Central memory CD4-positive, alpha-beta T cell (primary cell): ENCODE measurements around the gene RER1.

Experiments
- DNase-seq: peaks from one replicate; pipeline ENCODE4 v3.0.0; 2022

RER1 gene

DNA sequence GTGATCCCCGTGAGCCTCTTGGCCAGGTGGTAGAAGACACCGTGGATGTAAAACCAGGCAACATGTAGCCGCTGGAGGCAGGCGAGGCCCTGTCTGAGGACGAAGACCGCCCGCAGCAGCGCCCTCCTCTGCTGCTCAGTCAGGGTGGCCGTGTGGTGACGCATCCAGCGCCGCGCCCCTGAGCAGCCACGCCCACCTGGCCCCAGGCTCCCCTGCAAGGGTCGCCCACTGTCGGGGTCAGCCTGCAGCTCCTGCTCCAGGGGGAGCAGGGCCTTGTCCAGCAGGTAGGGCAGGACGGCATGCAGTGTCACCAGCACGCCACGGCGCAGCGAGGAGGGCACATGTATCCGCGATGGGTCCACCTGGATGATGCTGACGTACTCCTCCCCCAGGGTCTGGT is 16.8 kb downstream of the RER1 start:
- DNase-seq: no peak

DNA sequence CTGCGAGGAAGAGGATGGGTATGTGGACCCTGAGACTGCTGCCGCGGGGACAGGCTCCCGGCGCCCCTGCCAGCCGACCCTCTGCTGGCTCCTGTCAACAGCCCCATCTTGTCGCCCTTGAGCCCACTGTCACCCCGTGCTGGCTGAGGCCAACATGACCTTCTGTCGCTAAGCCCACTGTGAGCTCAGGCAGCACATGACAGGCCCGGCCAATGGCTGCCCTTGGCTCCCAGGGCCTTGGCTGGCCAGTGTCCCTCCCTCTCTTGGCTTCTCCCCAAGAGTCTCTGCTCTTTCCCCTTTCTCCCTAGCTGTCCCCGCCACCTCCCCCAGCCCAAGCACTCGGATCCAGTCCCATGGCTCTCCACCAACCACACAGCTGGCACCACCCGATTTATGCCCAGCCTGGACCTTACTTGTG is 17.2 kb downstream of the RER1 start:
- no peak for DNase-seq

DNA sequence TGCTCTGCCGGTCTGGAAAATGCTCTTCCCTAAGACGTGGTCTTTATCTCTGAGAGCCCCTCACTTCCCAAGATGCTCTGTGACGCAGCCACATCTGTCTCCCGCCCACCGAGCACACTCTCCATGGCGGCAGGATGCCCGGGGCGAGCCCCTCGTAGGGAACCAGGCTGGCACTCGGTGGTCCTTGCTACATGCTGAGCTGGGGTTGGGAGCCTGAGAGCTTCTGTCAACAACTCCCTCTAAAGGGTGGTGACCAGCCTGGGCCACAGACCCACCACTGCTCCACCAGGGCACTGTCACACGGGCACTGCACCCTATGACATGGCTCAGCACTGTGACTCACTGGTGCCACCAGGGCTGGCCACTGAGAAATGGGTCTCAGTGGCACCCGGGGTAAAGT is 18.1 kb downstream of the RER1 start:
- DNase-seq: no peak

DNA sequence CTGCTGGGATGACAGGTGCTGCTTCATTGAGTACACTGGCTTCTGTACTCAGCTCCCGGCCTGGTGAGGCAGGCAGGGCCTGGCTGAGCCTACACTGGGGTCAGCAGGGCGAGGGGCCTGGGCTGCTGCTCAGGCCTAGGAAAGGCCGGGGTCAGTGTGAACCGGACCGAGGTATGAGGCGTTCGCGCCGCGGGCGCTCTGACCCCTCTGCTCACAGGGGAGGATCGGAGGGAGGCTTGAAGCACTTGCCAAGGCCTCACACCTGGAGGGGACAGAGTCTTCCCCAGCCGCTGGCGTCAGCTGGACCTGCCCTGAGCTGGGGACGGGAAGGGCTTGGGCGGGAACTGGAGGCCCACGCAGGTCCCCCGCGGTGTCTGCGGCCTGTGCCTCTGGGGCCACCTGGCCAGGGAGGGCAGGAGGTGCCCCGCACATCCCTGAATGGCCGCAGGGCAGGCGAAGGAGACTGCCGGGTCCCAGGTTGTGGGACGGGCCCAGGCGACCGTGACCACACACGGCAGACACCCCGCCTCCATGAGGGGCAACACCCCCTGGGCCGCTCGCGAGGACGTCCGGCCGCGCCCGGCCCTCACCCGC is 20.3 kb downstream of the RER1 start:
- no peak for DNase-seq

DNA sequence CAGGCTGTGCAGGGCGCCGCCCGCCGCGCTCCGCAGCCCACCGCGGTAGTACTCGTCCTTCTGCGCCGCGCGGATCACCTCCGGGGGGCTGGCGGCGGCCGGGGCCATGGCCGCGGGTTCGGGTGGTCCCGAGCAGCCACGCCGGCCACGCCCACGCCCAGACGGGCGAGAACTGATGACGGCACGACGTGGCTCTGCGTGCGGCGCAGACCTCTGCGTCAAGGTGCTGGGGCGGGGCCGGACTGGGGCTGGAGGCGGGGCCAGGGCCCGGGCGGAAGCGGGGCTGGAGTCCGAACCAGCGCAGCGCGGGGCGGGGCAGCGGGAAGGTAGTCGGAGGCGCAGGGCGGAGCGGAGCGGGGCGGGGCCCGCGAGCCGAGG is 20.7 kb downstream of the RER1 start, which contains the start of gene PEX10:
TSS of gene PEX10 (minus strand) at position 170 of the 378 bp plus-strand sequence. CDS start at position 108, 62 bp downstream.
- peak; percentile 97 for DNase-seq

DNA sequence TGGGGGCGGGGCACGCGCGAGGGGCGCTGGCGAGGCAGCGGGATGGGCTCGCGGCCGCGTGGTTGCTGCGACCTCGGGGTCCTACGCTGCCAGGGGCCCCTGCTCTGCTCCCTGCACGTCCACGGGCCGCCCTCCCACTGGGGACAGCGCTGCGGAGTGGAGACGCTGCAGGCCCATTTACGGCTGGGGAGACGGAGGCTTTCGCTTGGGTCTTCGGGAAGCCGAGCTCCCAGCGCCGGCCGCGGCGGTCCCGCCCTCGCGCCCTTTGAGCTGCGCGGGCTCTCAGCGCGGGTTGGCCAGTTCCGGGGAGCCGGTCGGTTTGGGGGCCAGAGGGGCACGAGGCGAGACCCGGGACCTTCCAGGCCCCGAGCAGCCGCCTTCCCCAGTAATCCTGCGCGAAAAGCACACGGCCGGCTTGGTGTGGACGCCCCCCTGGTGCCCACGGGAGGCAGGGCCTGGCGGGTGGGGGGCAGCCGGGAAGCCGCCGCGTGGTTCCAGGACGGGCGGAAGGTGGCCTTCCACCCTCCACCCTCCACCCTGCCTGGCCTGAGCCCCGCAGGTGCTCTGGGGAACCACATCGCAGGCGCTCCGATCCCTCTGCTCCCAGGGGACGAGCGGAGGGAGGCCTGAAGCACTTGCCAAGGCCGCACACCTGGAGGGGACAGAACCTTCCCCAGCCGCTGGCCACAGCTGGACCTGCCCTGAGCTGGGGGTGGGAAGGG is 21.3 kb downstream of the RER1 start:
- DNase-seq: no peak

DNA sequence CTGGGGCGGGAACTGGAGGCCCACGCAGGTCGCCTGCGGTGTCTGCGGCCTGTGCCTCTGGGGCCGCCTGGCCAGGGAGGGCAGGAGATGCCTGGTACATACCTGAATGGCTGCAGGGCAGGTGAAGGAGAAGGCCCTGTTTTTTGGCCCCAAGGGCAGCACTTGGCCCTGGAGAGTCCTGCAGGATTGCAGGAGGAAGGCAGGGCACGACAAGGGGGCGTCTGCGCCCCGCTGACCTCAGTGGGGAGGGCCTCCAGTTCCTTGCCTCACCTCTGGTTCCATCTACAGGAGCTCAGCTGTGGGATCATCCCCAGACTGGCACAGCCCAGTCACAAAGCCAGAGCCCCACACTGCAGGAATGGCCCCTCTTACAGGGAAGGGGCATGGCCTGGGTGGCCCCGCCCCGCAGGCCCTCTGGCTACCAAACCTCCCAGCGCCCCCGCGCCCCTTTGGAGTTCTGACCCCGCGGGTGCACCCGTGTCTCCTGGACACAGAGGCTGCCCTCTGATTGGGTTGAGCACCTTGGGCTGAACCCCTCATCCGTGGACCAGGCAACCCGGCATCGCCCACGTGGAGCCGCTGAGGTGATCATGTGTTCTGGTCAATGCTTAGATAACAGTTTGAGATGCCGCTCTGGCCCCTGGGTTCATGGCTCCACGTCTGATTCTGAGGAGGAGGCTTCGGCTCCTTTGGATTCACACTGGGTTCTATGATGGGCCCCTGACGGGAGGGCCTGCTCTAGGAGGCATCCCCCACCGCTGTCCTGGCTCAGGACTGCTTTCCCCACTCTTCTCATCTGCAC is 22.1 kb downstream of the RER1 start:
- no peak for DNase-seq

DNA sequence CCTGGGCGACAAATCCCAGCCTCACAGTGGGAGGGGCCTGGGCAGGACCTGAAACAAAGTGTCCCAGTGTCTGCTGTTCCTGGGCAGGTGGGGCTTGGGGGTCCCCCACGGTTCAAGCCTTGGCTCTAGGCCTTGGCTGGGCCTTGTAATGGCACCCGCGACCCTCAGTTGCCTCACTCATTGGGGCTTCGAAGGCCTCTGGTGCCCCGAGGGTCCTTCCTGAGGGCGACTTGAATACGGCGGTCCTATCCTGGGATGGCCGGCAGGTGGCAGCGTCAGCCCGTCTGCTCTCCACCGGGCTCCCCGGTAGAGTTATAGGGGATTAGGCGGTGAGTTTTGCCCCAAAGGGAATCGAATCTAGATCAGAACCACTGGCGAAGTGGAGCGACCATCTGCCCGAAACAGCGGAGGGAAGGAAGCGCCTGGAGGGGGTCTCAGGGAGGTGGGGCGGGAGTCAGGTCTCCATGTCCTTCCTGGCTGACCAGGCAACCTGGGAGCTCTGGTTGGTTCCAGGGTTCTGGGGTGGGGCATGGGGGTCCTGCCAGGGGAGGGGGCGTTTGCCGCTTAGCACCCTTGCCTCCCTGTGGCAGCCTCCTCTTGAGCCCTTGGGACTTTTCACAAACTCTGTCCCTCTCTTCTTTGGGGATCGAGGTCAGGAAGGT is 22.8 kb downstream of the RER1 start:
- DNase-seq: peak; percentile 73

DNA sequence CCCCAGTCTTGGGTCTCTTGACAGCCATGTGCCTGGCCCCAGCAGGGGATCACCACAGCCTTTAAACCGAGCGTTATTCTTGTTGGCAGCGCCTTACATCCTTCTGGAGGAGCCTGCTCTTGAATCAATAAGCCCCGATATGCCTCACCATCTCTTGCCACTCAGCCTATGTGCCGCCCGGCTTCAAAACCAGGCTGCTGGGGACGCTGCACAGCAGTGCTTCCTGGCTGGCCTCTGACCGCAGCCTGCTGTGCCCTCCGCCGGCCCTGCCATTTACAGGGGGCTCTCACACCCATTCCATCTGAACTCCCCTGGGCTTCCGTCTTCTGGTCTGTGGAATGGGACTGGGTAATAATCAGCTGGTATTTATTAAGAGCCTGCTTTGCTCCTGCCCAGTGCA is 23.7 kb downstream of the RER1 start:
- no peak for DNase-seq

DNA sequence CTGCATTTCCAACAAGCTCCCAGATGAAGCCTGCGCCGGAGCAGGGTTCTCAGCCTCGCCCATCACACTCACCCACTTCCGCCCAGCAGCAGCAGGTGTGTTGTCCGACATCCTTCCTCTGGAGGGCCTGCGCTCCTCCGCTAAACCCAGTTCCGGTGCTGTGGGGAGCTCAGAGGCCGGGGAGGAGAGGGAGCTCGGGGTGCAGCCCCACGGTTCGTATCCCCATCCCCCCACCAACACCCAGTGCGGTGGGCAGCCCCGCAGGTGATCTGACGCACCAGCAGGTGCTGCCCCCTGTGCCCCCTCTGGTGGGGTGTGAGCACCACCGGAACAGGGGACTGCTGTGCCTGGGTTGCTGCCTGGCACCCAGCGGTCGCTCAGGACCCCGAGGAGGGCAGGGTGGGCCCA is 24.2 kb downstream of the RER1 start:
- DNase-seq: peak; percentile 32

DNA sequence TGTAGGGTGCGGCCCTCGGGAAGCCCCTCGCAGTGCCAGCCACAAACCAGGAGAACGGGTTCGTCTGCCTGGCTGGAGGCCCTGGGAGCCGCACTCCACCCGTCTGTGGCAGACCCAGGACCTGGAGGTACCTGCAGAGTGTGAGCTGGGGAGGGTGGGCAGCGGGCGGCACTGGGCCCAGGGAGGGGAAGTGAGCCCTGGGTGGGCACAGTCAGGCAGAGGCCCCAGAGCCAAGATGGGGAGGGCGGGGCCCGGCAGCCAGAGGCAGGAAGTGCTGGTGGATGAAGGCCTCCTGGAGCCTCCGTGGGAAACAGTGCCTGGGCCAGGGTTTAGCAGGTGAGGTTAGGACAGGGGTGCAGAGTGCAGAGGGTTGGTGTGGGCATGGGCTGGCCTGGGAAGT is 24.8 kb downstream of the RER1 start:
- DNase-seq: peak; percentile 24

DNA sequence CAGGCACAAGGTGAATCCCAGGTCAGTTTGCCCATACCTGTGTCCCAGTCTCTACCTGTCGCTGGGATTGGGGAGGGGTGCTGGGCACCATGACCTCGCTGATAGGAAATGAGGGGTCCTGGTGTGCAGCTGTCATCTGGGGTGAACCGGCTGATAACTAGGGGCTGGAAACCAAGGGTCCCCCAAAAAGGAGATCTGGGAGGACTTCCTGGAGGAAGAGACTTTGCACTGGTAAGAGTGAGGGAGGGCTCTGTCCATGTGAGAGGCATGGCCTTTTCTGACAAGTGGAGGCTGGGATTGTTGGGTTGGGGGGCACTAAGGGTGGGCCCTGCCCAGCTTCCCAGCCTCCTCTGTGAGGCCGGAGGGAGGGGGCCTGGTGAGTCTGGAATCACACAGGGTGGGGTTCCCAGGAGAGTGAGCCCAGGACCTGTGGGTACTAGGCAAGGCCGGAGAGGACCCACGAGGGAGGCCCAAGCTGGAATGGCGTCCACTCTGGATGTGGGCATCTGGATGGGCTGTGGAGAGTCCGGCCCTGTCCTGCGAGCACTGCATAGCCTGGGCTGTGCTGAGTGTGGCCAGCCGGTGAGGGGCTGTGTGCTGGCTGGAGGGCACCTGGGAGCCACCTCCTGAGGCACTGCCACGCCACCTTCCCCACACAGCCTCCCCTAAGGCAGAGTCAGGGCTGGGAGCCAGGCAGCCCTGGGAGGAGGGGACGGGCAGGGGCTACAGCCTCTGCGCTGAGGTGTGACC is 25.6 kb downstream of the RER1 start:
- no peak for DNase-seq

DNA sequence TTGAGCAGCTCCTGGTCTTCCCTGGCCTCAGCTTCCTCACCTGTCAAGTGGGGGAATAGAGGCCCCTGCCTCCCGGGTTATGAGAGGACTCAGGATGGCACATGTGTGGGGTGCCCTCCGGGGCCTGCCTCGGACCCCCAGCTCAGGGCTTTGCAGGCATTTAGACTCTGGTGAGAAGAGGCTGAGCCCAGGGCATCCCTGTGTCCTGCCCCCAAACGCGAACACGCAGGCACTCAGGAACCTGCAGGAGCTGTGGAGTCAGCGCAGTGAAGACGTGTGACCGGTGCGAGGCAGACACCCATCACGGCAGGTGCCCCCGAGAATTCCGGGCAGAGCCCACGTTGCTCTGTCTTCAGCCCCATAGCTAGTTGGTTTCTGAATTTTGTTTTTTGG is 26.2 kb downstream of the RER1 start:
- DNase-seq: no peak

DNA sequence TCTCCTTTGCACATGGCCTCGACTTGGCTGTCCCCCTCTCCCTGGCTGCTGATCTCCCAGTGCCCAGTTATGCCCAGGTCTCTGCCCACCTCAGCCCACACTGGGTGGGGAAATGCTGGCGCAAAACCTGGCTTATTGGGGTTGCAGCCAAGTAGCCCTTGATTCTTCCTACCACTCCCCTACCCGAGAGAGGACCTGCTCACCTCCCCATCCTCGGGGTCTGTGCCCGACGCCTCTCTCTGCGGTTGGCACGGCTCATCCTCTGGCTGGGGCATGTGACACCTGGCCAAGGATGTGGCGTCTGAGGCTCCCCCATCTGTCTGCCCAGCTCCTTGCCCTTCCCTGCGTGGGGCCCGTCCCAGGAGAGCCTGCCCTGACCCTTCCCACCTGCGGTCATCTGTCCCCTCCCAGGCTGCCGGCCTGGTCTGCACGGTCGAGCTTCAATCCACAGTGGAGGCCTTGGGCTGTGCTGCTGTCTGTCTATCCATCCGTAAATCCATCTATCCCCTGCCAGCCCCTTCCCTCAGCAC is 27.2 kb downstream of the RER1 start:
- DNase-seq: no peak

DNA sequence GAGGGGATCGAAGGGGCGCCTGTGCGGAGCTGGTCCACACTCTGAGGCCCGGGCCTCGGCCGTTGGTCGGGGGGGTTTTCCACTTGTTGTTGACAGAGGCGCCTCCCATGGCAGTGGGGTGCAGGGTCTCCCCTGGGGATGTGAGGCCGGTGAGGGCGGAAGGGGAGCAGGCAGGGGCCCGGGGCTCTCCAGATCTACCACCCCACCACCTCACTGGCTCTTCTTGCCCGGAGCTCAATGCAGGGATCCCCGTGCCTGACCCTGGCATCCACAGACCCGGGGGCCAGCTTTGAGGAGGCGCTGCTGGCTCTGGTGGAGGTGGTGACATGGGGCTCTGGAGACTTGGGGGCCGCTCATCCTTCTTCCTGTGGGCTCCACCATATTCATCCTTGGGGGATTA is 27.8 kb downstream of the RER1 start:
- DNase-seq: no peak

DNA sequence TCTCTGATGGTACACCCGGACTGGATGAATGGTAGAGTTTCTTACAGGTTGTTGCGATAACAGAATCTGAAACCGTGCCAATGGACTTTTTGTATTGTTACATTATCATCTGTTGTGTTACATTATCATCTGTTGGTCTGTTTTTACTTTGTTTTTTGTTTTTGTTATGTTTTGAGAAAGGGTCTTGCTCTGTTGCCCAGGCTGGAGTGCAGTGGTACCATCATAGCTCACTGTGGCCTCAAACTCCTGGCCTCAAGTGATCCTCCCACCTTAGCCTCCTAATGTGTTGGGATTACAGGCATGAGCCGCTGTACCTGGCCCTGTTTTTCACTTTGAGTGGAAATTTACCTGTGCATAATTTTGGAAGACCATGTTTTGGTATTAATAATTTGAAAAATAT is 30.9 kb downstream of the RER1 start:
- no peak for DNase-seq

DNA sequence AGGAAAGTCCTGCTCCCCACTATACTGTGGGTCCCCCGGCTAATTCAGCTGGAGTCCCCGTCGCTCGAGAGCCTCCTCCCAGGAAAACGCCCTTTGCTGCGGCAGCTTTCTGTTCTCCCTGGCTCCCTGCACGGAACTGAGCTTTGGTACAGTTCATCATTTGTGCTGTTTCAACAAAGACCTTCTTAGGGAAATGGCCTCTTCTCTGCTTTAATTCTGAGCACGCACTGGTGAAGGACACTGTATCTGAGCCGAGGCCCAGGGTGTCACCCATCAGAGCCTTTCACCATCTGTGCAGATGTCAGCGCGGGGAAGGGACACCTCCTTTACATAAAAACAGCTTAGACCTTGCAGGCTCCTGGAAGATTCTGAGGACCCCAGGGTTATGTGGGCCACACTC is 34.3 kb downstream of the RER1 start:
- no peak for DNase-seq

DNA sequence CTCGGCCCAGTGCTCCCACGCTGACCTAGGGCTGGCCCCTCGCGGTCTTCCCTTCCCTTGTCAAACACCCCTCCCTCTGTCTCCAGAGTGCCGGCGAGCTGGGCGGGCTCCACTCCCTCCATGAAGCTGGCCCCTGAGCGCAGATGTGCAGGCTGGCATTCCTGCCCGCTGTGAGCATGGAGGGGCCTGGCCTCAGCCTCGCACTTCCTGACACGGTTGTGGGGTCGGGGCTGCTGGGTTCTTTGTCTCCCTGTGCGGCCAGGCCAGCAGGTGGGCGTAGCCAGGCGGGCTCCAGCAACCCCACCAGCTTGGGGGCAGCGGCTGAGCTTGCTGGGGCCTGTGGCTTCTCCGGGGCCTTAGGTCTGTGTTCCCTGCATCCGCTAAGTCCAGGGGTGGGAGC is 34.9 kb downstream of the RER1 start:
- DNase-seq: no peak

DNA sequence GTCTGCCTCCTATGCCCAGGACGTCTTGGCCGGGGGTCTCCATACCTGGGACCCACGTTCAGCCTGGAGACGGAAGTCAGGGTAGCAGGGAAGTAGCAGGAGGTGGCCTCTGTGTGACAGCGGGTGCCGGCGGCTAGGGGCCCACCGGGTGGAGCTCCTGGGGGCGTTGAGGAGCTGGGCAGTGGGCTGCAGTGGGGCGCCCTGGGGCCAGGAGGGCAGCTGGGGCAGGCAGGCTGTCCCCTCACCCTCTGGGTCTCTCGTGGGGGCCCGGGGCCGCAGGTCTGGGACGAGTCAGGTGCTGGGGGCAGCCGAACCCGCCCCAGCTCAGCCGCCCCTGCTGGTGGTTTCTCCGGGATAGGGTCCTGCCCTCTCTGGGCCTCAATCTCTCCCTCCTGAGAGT is 35.4 kb downstream of the RER1 start:
- DNase-seq: no peak

DNA sequence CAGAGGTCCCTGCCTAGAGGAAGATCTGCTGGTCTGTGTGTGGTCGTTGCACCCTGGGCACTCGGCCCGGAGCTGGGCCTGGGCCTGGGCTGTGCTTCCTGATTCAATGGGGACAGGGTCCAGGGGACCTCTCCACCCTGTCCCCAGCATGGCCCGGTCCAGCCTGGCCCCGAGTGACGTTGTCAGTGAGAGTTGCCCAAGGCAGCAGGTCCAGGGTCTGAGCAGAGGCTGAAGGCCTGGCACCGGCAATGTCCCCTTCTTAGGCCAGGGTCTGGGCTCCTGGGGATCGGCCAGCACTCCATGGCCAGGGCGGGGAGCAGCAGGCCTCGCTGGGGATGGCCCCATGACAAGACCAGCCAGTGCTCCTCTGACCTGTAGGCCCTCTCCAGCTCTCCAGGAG is 36.3 kb downstream of the RER1 start:
- no peak for DNase-seq

DNA sequence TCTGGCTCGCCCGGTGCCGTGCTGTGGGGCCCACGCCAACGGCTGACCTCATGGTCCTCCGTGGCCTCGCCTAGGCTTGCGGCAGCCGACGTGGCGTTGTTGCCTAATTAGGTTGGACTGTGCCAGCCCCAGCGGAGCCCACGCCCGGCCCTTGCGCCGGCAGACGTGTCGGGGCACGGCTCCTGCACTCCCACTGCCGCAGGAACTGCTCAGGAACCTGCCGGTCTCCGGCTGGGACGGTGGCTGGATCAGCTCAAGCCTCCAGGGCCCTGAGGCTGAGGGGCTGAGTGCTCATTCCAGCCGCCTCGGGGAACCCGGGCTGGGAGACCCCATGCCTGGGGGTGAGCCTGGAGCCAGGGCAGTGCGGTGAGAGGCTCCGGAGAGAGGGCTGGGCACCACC is 36.8 kb downstream of the RER1 start:
- no peak for DNase-seq

DNA sequence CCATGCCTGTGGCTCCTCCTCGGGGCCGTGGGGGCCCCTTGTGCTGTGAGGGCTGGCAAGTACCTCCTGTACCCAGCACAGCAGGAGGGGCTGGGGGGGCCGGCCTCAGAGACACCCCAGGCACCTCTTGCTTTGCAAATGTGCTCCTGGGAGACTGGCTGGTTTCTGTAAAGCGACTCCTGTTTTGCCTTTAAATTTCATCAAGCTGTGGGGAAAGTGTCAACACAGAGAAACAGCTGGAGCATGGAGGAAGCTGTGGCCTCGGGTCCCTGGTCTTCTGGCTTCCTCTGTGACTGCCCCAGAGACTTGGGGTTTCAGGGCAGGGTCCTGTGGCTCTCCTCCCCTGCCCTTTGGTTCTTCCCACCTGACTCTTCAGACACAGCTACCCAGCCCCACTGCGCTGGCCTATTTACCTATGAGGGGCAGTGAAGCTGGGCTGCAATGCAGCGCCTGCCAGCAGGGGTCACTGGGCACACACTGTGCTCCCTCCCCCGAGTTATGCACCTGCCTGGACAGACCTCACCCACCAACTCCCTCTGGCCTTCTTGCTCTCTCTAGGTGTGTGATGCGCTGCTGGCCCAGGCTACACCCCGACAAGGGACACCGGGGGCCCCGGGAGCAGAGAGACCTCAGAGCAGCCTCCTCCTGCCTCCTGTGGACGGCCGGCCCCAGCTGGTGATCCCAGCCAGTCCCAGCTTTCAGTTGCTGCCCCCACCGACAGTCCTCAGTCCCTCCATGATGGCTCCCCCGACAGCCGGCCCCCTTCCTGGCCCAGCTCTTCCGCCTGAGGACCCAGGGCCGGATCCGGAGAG is 38.3 kb downstream of the RER1 start:
- DNase-seq: no peak
